HEK293T (cell line): Measurements from ENCODE around the gene SURF1.

Source experiments
- ARNT ChIP-seq: fragments of 450-650 bp; IDR thresholded peaks from 2 replicates; pipeline ENCODE4 v1.6.1; 2017; ENCODE audit warnings: mild to moderate bottlenecking
- BHLHE40 ChIP-seq: fragments of 450-650 bp; IDR thresholded peaks from 2 replicates; pipeline ENCODE4 v1.6.1; 2016; ENCODE audit warnings: mild to moderate bottlenecking, moderate library complexity, borderline replicate concordance
- ELF4 ChIP-seq: fragments of 450-650 bp; IDR thresholded peaks from 2 replicates; pipeline ENCODE4 v1.6.1; 2017; ENCODE audit warnings: antibody characterized with exemption
- FOXA1 ChIP-seq: fragments of 450-650 bp; IDR thresholded peaks from 2 replicates; pipeline ENCODE4 v1.6.1; 2016; ENCODE audit warnings: mild to moderate bottlenecking
- FOXK2 ChIP-seq: fragments of 450-650 bp; IDR thresholded peaks from 2 replicates; pipeline ENCODE4 v1.6.1; 2016; ENCODE audit warnings: mild to moderate bottlenecking
- FOXM1 ChIP-seq: fragments of 450-650 bp; IDR thresholded peaks from 2 replicates; pipeline ENCODE4 v1.6.1; 2017; ENCODE audit warnings: mild to moderate bottlenecking, borderline replicate concordance
- HDGF ChIP-seq: fragments of 450-650 bp; IDR thresholded peaks from 2 replicates; pipeline ENCODE4 v1.6.1; 2017; ENCODE audit warnings: antibody characterized with exemption, borderline replicate concordance
- L3MBTL2 ChIP-seq: fragments of 450-650 bp; conservative IDR thresholded peaks from 2 replicates; pipeline ENCODE4 v1.6.1; 2016; ENCODE audit warnings: mild to moderate bottlenecking

- no peak for TF ChIP-seq FOXK2
- TF ChIP-seq ELF4: no peak
- no peak for TF ChIP-seq FOXA1
- TF ChIP-seq BHLHE40: no peak
- no peak for TF ChIP-seq HDGF
- no peak for TF ChIP-seq ARNT
- TF ChIP-seq FOXM1: no peak
- TF ChIP-seq L3MBTL2: no peak
Observed at GRCh38 chr9:133401588-133401987, 45.3 kb upstream of the SURF1 start.
